Urinary bladder (tissue), 4 donors: Measurements from ENCODE around the gene THEM4. TPM values are rescaled to one million over a fixed set of nuclear protein-coding genes. Genes with fewer than 3 reads are reported as not detected.

Experiments used
- DNase-seq: peaks from one replicate; pipeline ENCODE4 v3.0.0-alpha.2; 2015; ENCODE audit errors: extremely low spot score
- H3K27ac ChIP-seq: one replicate; pipeline ENCODE4 v1.5.1; 2013; ENCODE audit warnings: low read depth, mild to moderate bottlenecking, moderate library complexity
- H3K36me3 ChIP-seq: one replicate; pipeline ENCODE4 v1.6.1; 2013; ENCODE audit warnings: mild to moderate bottlenecking, moderate library complexity; ENCODE audit not compliant: insufficient read depth
- H3K4me1 ChIP-seq: one replicate; pipeline ENCODE4 v1.6.1; 2013; ENCODE audit warnings: mild to moderate bottlenecking, moderate library complexity; ENCODE audit not compliant: insufficient read depth
- H3K4me3 ChIP-seq: one replicate; pipeline ENCODE4 v1.5.1; 2013; ENCODE audit warnings: low read depth, low read length
- WGBS: extraction: QIAGEN DNeasy Blood & Tissue Kit; methylation state at CpG from one replicate; pipeline ENCODE4 v1.1.7; 2013; 5-methylcytosine and 5-hydroxymethylcytosine counted together
- polyA plus RNA-seq: library from polyadenylated mRNA; stranded (reverse); fragments of 200-250 nt; gene quantifications from one replicate; pipeline ENCODE4 v1.2.3, GENCODE V29; 2013
- total RNA-seq: library from RNA; depleted of rRNA; stranded (reverse); fragments of >200 nt; gene quantifications from one replicate; pipeline ENCODE4 v1.2.3, GENCODE V29; 2014
- donor health status: healthy with polysubstance abuse.
- donor health status: healthy.

The THEM4 gene
- total and polyA plus RNA-seq, 2 donors = 12.5 to 16.5 TPM

- DNase-seq = no peak
- Histone ChIP-seq H3K4me1 (peaks cover 1% of the 10 kb centered on the region), H3K4me3 (no peak overlapping the region), H3K36me3 (no peaks in the 10 kb centered on the region), H3K27ac (no peak overlapping the region)
- WGBS = 95% methylated on average over 1 of the region's 1 CpG
Measured at GRCh38 chr1:151943591-151943990, 34.3 kb upstream of the THEM4 start.

GRCh38 chr1:151942882-151943281, 33.6 kb upstream of the THEM4 start:
- Histone ChIP-seq H3K4me1 (peaks cover 1% of the 10 kb centered on the region), H3K4me3 (no peak overlapping the region), H3K36me3 (no peaks in the 10 kb centered on the region), H3K27ac (no peak overlapping the region)
- DNase-seq = no peak
- WGBS = 73% methylated on average over 1 of the region's 1 CpG

GRCh38 chr1:151940541-151940940, 31.2 kb upstream of the THEM4 start:
- Histone ChIP-seq H3K36me3 (no peaks in the 10 kb centered on the region), H3K27ac (no peak overlapping the region), H3K4me1 (peaks cover 1% of the 10 kb centered on the region), H3K4me3 (no peak overlapping the region)
- 57% methylated on average over 1 of the region's 1 CpG for WGBS
- no peak for DNase-seq

GRCh38 chr1:151939779-151940178, 30.5 kb upstream of the THEM4 start:
- DNase-seq = no peak
- Histone ChIP-seq H3K36me3 (no peaks in the 10 kb centered on the region), H3K27ac (no peak overlapping the region), H3K4me1 (peaks cover 1% of the 10 kb centered on the region), H3K4me3 (no peak overlapping the region)
- 64% methylated on average over 1 of the region's 1 CpG for WGBS

- no peak for DNase-seq
- Histone ChIP-seq H3K4me1 (peaks cover 1% of the 10 kb centered on the region), H3K27ac (no peak overlapping the region), H3K4me3 (no peak overlapping the region), H3K36me3 (no peaks in the 10 kb centered on the region)
- 93% methylated on average over 3 of the region's 3 CpGs for WGBS
Measured at GRCh38 chr1:151939141-151939540, 29.8 kb upstream of the THEM4 start.

GRCh38 chr1:151936653-151937052, 27.3 kb upstream of the THEM4 start:
- 42% methylated on average over 7 of the region's 7 CpGs for WGBS
- no peak for DNase-seq
- no peaks in the 10 kb centered on the region for H3K4me1 ChIP-seq
- no peaks in the 10 kb centered on the region for H3K36me3 ChIP-seq
- H3K27ac ChIP-seq = no peak overlapping the region
- no peak overlapping the region for H3K4me3 ChIP-seq

GRCh38 chr1:151935894-151936602, 26.7 kb upstream of the THEM4 start:
- DNase-seq = peak; percentile 28
- no peak overlapping the region for H3K4me3 ChIP-seq
- H3K4me1 ChIP-seq = no peaks in the 10 kb centered on the region
- H3K27ac ChIP-seq = peak overlapping the region; percentile 10
- 28% methylated on average over 2 of the region's 2 CpGs for WGBS
- no peaks in the 10 kb centered on the region for H3K36me3 ChIP-seq

GRCh38 chr1:151935154-151935553, 25.8 kb upstream of the THEM4 start:
- DNase-seq = no peak
- 56% methylated on average over 3 of the region's 3 CpGs for WGBS
- Histone ChIP-seq H3K4me1 (no peaks in the 10 kb centered on the region), H3K36me3 (no peaks in the 10 kb centered on the region), H3K27ac (no peak overlapping the region), H3K4me3 (no peak overlapping the region)

GRCh38 chr1:151934048-151934493, 24.8 kb upstream of the THEM4 start:
- Histone ChIP-seq H3K4me1 (no peaks in the 10 kb centered on the region), H3K4me3 (no peak overlapping the region), H3K36me3 (no peaks in the 10 kb centered on the region), H3K27ac (no peak overlapping the region)
- WGBS = 25% methylated on average over 3 of the region's 3 CpGs
- DNase-seq = peak; percentile 39

- 99% methylated on average over 1 of the region's 1 CpG for WGBS
- DNase-seq = no peak
- no peak overlapping the region for H3K4me3 ChIP-seq
- H3K36me3 ChIP-seq = no peaks in the 10 kb centered on the region
- H3K4me1 ChIP-seq = no peaks in the 10 kb centered on the region
- no peak overlapping the region for H3K27ac ChIP-seq
Measured at GRCh38 chr1:151924691-151925587, 15.6 kb upstream of the THEM4 start.

- 73% methylated on average over 1 of the region's 1 CpG for WGBS
- no peak for DNase-seq
Measured at GRCh38 chr1:151923422-151923821, 14.1 kb upstream of the THEM4 start.

GRCh38 chr1:151920149-151920548, 10.8 kb upstream of the THEM4 start:
- Histone ChIP-seq H3K36me3 (no peaks in the 10 kb centered on the region), H3K27ac (no peak overlapping the region), H3K4me1 (no peaks in the 10 kb centered on the region), H3K4me3 (no peak overlapping the region)
- WGBS = 64% methylated on average over 3 of the region's 3 CpGs
- DNase-seq = no peak

More at GRCh38 chr1:151923422-151923821, 14.1 kb upstream of the THEM4 start:
- Histone ChIP-seq H3K36me3 (no peaks in the 10 kb centered on the region), H3K4me3 (no peak overlapping the region), H3K27ac (no peak overlapping the region), H3K4me1 (no peaks in the 10 kb centered on the region)

- no peak for DNase-seq
- H3K4me1 ChIP-seq = no peaks in the 10 kb centered on the region
- no peak overlapping the region for H3K4me3 ChIP-seq
- H3K36me3 ChIP-seq = no peaks in the 10 kb centered on the region
- H3K27ac ChIP-seq = no peak overlapping the region
- WGBS = 81% methylated on average over 6 of the region's 6 CpGs
Measured at GRCh38 chr1:151918819-151919610, 9.7 kb upstream of the THEM4 start.
